HG02798 (cell line): ENCODE data around the gene UBR2.
"Not testable (repeated sequence)": the region's sequence is repeated elsewhere in the genome, so short reads cannot be mapped to it uniquely, and the experiment has no call there.

Source experiments
- ATAC-seq: cut with Tn5 transposase; IDR thresholded peaks from one replicate; pipeline ENCODE4 v1.9.1; 2021; ENCODE audit warnings: mild to moderate bottlenecking; ENCODE audit not compliant: unreplicated experiment, poor library complexity

UBR2 gene

DNA sequence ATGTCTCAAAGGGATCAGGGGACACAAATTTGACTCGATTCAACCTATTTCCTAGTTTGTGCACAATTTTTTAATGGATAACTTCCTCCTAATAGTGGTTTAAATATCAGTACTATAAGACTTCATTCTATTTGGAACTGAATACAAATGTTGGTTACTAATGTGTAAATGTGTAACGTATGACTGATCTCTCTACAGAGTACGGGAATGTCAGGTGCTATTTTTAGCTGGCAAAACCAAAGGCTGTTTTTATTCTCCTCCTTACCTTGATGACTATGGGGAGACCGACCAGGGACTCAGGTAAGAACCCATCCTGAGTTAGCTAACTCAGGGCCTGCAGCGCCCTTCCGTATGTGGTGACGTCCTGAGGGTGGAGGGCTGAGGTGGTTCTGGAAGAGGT is 125.5 kb downstream of the UBR2 start:
- no peak for ATAC-seq

DNA sequence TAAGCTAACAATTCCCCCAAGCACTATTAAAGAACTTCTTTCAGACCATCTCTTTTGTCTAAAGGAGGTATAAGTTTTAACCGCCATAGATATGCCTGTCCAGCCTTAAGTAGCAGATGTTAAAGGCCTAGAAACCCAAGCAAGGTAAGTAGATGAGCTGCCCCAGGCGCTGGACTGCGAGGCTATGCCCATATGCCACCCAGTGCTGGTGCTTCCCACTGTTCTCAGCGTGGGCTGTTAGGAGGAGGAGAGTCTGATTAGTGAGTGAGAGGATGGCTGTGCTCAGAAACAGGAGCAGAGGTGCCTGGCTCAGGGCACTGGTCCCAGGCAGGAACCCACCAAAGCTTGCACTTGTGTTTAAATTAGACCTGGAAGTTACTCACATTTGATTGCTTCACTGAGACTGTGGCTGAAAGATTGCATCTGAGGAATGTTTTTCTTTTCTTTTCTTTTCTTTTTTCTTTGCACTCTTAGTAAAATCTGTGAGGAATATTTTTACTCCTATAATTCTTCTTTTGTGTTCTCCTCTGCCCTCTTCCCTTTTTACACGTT is 126.4 kb downstream of the UBR2 start:
- no peak for ATAC-seq

DNA sequence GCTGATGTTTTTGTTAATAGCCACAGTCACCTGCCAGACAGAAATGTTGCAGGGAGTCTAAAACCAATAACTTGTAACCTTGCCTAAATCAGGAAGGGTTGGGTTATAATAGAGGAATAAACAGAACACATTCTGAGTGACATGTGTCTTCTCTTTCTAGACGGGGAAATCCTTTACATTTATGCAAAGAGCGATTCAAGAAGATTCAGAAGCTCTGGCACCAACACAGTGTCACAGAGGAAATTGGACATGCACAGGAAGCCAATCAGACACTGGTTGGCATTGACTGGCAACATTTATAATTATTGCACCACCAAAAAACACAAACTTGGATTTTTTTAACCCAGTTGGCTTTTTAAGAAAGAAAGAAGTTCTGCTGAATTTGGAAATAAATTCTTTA is 127.0 kb downstream of the UBR2 start:
- no peak for ATAC-seq

DNA sequence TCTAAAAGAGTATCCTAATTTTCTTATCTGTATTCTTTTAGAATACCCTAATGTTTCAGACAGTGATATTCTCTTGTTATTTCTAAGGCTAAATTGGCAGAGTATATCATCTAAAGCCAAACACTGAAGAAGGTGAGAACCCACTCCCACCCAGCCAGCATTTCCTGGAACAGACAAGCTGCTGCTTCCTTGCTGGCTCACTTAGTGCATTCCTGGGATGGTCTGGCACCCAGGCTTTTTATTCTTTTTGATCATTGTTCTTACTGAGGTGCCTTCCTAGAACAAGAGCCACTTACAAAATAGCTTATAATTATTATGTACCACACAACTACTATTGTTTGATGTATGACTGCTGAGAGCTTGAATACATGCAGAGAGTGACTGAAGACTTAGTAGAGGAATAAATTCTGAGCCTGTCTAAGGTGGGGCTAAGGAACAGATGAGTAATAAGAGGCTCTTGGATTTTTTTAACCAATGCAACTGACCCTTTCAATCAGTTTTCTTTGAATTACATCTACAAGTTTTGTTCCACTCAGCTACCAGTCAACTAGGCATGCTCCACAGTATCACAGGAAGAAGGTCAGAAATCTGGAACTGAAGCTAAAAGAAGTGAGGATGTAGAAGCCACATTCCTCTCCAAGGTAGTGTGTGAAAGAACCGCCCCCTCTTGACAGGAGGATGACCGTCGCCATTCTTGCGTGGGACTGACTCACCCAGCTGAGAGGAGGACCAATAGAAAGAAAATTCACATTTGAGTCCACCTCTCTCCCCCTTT is 128.5 kb downstream of the UBR2 start:
- no peak for ATAC-seq

DNA sequence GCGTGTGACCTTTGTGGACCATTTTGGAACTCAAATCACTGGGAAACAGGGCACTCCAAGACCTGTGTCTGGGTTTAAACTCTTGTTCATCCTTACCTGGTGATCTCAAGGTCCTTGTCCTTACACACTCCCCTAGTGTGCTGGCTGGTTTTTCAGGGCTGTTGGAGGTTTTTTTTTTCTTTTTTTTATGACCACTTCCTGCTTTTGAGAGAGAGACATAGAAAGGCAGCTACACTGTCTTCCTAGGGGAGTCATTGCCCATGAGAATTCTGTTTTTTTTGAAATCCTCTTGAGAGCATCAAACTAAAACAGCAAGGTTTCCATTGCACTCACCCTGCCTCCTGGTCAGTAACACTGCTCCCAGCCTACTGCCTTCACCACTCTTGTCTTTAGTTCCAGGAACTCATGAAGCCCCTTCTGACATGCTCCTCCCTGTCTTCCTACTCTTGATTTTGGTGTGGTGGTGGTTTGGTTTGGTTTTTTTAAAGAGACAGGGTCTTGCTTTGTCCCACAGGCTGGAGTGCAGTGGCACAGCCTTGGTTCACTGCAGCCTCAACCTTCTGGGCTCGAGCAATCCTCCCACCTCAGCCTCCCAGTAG is 130.0 kb downstream of the UBR2 start:
- no peak for ATAC-seq

DNA sequence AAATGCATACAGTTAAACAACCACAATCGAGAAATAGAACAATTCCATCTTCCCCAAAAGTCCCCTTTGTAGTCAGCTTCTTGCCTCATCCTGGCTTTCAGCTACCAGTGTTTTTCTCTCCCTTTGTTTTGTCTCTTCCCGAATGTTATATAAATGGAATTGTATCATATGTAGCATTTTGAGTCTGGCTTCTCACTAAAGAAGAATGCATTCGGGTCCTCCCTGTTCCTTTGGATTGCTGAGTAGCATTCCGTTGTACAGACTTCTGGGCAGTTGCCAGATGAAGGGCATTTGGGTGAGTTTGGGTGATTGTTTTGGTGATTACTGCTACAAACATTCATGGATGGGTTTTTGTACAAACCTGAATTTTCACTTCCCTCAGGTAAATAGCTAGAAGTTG is 130.8 kb downstream of the UBR2 start:
- no peak for ATAC-seq

DNA sequence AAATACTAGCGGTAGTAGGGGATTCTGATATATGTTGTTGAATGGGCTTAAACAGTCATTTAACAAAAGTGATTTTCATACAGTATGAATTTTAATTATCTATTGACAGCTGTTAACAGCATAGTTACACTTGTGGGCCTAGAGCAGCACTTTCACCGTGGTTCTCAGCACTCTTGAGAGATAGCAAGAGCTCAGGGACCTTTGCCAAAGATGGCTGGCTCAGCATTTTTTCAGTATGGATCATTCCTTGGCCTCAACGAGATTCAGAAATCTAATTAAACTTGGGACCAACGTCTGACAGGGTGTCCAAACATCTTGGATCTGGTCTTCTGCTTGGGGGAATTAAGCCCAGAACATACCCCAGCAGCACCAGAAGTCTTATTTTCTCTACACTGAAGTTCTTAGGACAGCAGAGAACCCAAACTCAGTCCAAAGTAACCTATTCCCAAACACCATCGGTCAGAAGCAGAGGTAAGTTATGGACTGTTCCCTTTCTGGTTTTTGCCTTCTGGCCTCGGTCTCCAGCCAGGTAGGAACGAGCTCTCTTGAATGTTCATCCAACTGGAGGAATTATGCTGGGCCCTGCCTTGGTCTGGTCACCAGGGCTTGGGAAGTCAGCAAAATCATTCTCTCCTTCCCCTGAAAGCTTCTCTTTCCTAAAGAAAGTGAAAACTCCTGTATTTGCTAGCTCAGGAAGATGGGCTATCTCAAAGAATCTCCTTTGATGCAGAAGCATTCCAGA is 132.9 kb downstream of the UBR2 start:
- ATAC-seq = no peak

DNA sequence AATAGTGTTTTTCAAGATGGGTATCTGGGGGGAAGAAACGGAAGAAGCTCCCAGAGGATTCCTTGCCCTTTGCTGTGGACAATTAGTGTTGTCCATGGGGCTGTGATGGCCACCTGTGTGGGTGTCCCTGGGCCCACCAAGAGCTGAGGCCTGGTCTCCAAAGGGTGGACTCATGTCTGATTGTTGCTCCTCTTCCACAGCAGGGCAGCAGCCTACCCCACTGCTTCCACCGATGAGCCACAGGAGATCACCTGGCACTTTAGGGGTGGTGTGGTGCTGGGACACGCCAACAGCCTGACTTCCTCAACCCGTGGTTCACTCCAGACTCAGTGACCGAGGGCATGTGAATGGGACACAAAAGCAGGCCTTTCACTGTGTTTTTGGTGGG is 133.4 kb downstream of the UBR2 start:
- ATAC-seq = no peak

DNA sequence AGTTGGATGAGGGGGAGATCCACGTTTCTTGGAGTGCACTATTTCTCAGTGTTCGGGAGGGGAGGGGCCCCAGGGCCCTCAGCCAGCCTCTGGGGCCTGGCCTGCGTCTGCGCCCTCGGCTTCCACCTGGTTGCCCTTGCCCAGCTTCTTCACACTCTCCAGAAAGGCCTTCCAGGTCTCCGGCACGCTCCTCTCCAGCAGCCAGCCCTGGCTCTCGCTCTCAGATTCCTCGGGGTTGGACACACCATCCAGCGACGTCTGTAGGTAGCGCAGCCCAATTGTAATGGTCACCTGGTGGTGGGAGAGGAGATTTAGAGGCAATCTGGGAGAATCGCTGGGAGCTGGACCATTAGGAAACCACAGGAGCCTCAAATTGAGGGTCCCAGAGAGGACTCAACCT is 134.4 kb downstream of the UBR2 start:
- no peak for ATAC-seq

DNA sequence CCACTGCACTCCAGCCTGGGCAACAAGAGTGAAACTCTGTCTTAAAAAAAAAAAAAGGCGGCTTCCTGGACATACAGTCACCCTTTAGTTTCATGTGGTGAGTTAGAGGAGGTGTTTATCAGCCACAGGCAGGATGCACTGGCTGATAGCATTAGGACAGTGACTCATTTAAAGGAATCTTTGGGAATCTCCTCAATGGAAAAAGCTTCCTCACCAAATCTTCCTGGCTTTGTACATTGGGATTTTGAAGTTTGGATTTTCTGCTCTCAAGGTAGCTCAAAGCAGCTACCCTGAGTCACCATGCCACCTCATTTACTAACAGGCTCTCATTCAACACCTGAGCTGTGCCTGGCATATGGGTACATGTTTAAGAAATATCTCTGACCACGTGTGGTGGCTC is 138.4 kb downstream of the UBR2 start:
- ATAC-seq = no peak

DNA sequence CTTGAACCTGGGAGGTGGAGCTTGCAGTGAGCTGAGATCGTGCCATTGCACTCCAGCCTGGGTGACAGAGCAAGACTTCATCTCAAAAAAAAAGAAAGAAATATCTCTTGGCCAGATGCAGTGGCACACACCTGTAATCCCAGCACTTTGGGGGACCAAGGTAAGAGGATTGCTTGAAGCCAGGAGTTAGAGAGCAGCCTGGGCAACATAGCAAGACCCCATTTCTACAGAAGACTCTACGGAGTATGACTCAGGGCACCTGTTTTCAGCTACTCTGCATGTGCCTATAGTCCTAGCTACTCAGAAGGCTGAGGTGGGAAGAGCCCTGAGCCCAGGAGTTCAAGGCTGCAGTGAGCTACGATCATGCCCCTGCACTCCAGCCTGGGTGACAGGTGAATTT is 139.0 kb downstream of the UBR2 start:
- ATAC-seq = not testable (repeated sequence)

DNA sequence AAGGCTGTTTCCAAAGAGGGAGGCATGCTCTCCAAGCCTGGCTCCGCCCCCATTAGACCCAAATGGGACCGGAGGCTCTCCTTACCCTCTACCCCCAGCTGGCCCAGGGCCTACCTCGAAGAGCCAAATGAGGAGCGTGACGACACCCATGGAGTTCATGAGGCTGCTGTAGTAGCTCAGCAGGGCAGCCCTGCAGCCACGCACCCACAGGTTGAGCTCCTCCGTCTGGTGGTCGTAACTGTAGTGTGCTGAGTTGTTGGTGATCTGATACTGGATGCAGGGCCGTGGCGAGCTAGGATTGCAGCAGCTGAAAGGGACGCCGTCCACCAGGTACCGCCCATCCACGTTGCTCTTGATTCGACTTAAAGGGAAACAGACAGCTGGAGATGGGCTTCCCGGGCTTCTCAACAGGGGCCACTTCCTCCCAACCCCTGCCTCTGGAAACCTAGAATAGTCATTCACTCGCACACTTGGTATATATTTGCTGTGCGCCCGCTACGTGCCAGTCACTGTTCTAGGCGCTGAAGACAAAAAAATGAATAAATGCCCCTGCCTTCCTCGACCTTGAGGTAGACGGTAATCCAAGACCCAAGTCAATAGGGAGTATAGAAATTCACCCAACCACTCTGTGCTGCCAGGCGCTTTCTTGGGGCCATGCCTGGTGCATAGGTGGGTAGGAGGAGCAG is 140.6 kb downstream of the UBR2 start:
- ATAC-seq = no peak

DNA sequence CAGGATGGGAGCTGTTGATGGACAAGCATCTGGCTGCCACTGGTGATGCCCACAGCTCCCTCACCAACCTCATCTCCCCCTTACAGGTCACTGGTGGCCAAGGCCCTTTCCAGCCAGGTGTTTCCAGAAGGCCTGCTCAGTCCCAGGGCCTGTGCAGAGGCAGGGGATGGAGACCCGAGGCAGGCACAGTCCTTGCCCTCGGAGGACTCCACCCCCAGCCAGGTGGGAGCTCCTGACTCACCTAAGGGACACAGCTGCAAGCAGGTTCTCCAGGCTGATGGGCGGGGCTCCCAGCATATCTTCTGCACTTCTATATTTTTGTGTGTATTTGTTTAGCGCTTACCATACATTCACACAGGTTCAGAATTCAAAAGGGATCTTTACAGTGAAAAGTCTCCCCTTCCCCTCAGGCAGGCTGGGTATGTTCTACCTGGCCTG is 141.1 kb downstream of the UBR2 start:
- ATAC-seq = no peak

DNA sequence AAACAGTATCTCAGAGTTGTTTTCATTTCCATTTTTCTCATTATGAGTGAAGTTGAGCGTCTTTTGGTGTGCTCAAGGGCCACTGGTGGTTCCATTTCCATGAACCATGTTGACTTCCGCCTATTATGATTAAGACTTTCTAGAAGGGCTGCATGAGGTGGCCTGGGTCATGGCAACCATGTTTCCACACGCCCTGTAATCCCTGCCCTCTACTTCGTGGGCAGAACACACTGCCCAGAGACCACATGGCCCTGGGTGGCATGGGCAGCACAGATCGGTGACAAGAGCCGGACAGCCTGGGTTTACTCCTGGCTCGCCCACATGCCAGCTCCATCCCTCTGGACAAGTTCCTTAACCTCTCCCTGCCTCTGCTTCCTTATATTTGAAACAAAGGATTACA is 143.8 kb downstream of the UBR2 start:
- no peak for ATAC-seq

DNA sequence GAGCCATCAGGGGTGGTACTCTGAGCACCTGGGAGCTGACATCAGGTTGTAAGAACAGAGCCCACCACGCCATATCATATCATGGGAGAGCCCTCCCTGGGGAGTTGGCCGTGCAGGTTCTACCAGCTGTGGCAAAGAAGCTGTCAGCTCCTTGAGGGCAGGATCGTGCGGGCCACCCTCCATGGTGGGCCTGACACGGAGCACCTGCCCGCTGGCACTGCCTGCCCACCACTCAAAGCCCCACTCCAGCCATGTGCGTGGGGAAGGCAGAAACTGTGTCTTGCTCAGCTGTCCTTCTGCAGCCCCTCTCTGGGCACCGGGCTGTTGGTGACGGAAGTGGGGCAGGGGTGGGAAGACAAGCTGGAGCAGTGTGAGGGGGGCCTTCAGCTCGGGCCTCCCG is 144.3 kb downstream of the UBR2 start:
- ATAC-seq = no peak

DNA sequence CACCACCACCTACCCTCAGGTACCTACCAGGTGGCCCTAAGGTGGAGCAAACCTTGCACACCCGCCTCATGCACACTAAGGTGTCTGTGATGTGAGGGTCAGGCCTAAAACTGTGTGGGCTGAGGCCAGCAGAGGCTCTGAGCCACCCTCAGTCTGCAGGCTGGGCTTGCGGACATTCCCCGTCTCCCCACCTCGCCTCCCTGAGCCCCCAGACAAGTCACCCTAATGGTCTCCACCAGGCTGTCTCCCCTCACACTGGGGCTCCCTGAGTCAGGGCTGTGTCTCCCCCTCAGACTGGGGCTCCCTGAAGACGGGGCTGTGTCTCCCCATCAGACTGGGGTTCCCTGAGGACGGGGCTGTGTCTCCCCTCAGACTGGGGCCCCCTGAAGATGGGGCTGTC is 146.0 kb downstream of the UBR2 start:
- no peak for ATAC-seq

DNA sequence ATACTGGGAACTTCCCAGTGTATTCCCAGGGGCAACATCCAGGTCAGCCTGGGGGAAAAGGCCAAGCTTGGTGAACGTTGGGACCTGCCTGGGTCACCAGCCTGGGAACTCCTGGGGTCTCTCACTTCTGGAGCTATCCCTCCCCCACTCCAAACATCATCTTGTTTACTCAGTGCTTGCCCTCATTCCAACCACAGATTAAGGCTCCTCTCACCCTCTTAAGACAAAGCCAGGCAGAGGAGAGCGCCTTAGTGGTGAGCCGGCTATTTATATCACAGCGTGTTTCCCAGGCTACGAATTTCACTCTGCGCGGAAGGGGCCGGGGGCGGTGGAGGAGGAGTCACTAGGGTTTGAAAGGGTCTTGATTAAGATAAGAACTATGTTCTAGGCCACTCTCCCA is 146.5 kb downstream of the UBR2 start:
- ATAC-seq = no peak

DNA sequence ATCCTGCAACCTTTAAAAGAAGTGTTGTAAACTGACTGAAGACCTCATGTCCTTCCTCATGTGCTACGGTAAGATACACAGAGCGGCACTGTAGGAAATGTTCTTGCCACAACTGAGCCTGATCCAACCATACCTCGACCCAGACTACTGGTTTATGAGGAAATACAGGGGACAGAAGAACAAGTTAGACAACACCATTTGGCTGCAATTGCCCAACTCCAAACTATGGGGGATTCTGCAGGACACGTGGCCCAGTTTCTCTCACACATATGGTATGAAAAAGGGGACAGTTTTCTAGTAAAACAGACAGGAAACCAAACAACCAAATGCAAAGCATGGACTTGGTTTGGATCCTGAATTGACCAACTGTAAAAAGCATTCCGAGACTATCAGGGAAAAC is 148.1 kb downstream of the UBR2 start:
- no peak for ATAC-seq

DNA sequence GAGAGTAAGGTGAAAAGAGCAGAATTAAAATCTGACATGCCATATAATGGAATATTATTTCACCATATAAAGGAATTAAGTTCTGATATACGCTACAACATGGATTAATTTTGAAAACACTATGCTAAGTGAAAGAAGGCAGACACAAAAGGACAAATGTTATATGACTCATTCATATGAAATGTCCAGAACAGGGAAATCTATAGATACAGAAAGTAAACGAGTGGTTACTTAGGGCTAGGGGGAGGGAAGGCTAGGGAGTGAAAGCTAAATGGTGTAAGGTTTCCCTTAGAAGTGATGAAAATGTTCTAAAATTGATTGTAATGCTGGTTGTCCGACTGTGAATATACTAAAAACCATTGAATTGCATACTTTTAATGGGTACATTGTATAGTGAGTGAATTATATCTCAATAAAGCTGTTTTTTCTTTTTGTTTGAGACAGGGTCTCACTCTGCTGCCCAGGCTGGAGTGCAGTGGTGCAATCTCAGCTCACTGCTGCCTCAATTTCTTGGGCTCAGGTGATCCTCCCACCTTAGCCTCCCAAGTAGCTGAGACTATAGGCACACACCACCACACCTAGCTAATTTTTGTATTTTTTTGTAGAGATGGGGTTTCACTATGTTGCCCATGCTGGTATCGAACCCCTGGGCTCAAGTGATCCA is 150.4 kb downstream of the UBR2 start:
- no peak for ATAC-seq

DNA sequence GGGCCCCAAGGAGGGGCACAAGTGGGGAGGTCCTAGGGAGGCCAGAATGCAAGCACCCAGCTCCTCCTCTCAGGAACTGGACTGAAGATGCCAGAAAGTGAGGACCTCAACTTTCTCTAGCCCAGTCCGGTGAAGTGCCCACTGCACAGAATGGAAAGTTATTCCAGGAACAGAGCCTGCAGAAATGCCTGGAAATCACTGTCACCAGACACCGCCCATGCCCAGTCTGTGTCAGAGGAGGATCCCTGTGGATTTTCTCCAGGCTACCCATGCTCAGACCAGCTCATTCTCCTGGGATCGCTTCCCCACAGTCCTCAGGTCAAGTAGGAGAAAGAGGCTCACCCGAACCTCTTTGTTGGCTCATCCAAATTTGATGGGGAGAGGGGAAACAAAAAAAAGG is 152.0 kb downstream of the UBR2 start:
- ATAC-seq = no peak
